Activated CD4-positive, alpha-beta T cell treated with anti-CD3 and anti-CD28 coated beads, Interleukin-2, amount 10 ng/mL, durations not matched to agents 7 days and 5 days (primary cell): Measurements from ENCODE around the gene IL12RB2. TPM values are rescaled to one million over a fixed set of nuclear protein-coding genes. Genes with fewer than 3 reads are reported as not detected.
A peak's percentile ranks its signal among the peaks of the same experiment; 100 is the strongest.

ENCODE experiments used
- CTCF ChIA-PET: fragments of 350-600 bp; sonication (Branson Sonifier 250); formaldehyde crosslinking; loops from one replicate; lab custom pipeline; 2021; ENCODE audit warnings: antibody characterized with exemption; lab: Charles Lee
- POLR2A ChIA-PET: fragments of 350-600 bp; sonication (Branson Sonifier 250); formaldehyde crosslinking; loops from one replicate; lab custom pipeline; 2021; ENCODE audit warnings: antibody characterized with exemption; lab: Charles Lee
- DNase-seq: peaks from one replicate; pipeline ENCODE4 v3.0.0-alpha.2; 2020
- H3K27ac Mint-ChIP-seq: one replicate; pipeline ENCODE4 v1.8.0; 2021; ENCODE audit warnings: mild to moderate bottlenecking, moderate library complexity, mixed read lengths
- H3K27me3 Mint-ChIP-seq: one replicate; pipeline ENCODE4 v1.8.0; 2021; ENCODE audit warnings: mixed read lengths
- H3K36me3 Mint-ChIP-seq: one replicate; pipeline ENCODE4 v1.8.0; 2021; ENCODE audit warnings: low read depth, mixed read lengths
- H3K4me1 Mint-ChIP-seq: one replicate; pipeline ENCODE4 v1.8.0; 2021; ENCODE audit warnings: mixed read lengths
- H3K4me3 Mint-ChIP-seq: one replicate; pipeline ENCODE4 v1.8.0; 2021; ENCODE audit warnings: mild to moderate bottlenecking, moderate library complexity, mixed read lengths
- H3K9me3 Mint-ChIP-seq: one replicate; pipeline ENCODE4 v1.8.0; 2021; ENCODE audit warnings: mixed read lengths
- total RNA-seq, 2 experiments: library from RNA; stranded (reverse); gene quantifications; one replicate each; pipeline ENCODE4 v1.2.3, GENCODE V29; 2021

Gene IL12RB2
- total RNA-seq, 2 experiments from 2014 or later = 29.3 to 31.8 TPM

- H3K4me3 Mint-ChIP-seq = no peak overlapping the region
- H3K36me3 Mint-ChIP-seq = peaks cover 47% of the 10 kb centered on the region
- CTCF ChIA-PET = no interaction called here
Observed at GRCh38 chr1:67359592-67359991, 51.9 kb downstream of the IL12RB2 start.

GRCh38 chr1:67361641-67362040 lies 54.0 kb downstream of the IL12RB2 start:
- H3K27ac Mint-ChIP-seq = peak overlapping the region; percentile 48
- no peak overlapping the region for H3K4me3 Mint-ChIP-seq
- H3K9me3 Mint-ChIP-seq = no peaks in the 10 kb centered on the region
- POLR2A ChIA-PET = no interaction called here
- CTCF ChIA-PET = no interaction called here
- no peak for DNase-seq
- H3K36me3 Mint-ChIP-seq = peaks cover 36% of the 10 kb centered on the region
- peaks cover 16% of the 10 kb centered on the region for H3K4me1 Mint-ChIP-seq
- H3K27me3 Mint-ChIP-seq = no peaks in the 10 kb centered on the region

More at GRCh38 chr1:67359592-67359991, 51.9 kb downstream of the IL12RB2 start:
- H3K27me3 Mint-ChIP-seq = no peaks in the 10 kb centered on the region
- DNase-seq = no peak
- peaks cover 24% of the 10 kb centered on the region for H3K4me1 Mint-ChIP-seq
- POLR2A ChIA-PET = no interaction called here
- peak overlapping the region; percentile 41 for H3K27ac Mint-ChIP-seq
- H3K9me3 Mint-ChIP-seq = no peaks in the 10 kb centered on the region

- H3K9me3 Mint-ChIP-seq = no peaks in the 10 kb centered on the region
- no peak overlapping the region for H3K4me3 Mint-ChIP-seq
- peaks cover 45% of the 10 kb centered on the region for H3K36me3 Mint-ChIP-seq
- H3K27ac Mint-ChIP-seq = no peak overlapping the region
- no peak for DNase-seq
- CTCF ChIA-PET = interaction anchor here (0.6 to 1.6 kb wide), 4 partner anchors 10 to 119 kb away, joined by 3 to 4 read pairs (median 3); no protein-coding TSS in a partner anchor
- POLR2A ChIA-PET = no interaction called here
- H3K4me1 Mint-ChIP-seq = no peaks in the 10 kb centered on the region
- H3K27me3 Mint-ChIP-seq = no peaks in the 10 kb centered on the region
Observed at GRCh38 chr1:67367370-67368045, 59.8 kb downstream of the IL12RB2 start.

- no peak overlapping the region for H3K4me3 Mint-ChIP-seq
- no peak overlapping the region for H3K27ac Mint-ChIP-seq
- CTCF ChIA-PET = interaction anchor here (0.9 to 1.6 kb wide), 5 partner anchors 9 to 21 kb away, joined by 3 to 5 read pairs (median 4); no protein-coding TSS in a partner anchor
- no peaks in the 10 kb centered on the region for H3K9me3 Mint-ChIP-seq
- DNase-seq = no peak
- H3K4me1 Mint-ChIP-seq = no peaks in the 10 kb centered on the region
- no peaks in the 10 kb centered on the region for H3K27me3 Mint-ChIP-seq
- POLR2A ChIA-PET = no interaction called here
- H3K36me3 Mint-ChIP-seq = peaks cover 43% of the 10 kb centered on the region
Observed at GRCh38 chr1:67368046-67368514, 60.4 kb downstream of the IL12RB2 start.

GRCh38 chr1:67371043-67371442 lies 63.4 kb downstream of the IL12RB2 start:
- Mint-ChIP-seq H3K27ac (no peak overlapping the region), H3K4me1 (no peaks in the 10 kb centered on the region), H3K27me3 (no peaks in the 10 kb centered on the region), H3K4me3 (no peak overlapping the region), H3K36me3 (peaks cover 55% of the 10 kb centered on the region), H3K9me3 (no peaks in the 10 kb centered on the region)
- POLR2A ChIA-PET = no interaction called here
- CTCF ChIA-PET = interaction anchor here (0.7 kb wide), 1 partner anchor 17 kb away, joined by 3 read pairs; no protein-coding TSS in a partner anchor
- no peak for DNase-seq

GRCh38 chr1:67371681-67372080 lies 64.0 kb downstream of the IL12RB2 start:
- Mint-ChIP-seq H3K4me3 (no peak overlapping the region), H3K27me3 (no peaks in the 10 kb centered on the region), H3K27ac (no peak overlapping the region), H3K36me3 (peaks cover 58% of the 10 kb centered on the region), H3K9me3 (no peaks in the 10 kb centered on the region), H3K4me1 (no peaks in the 10 kb centered on the region)
- no peak for DNase-seq
- ChIA-PET POLR2A (no interaction called here), CTCF (no interaction called here)

- no peak overlapping the region for H3K4me3 Mint-ChIP-seq
- H3K9me3 Mint-ChIP-seq = no peaks in the 10 kb centered on the region
- POLR2A ChIA-PET = no interaction called here
- CTCF ChIA-PET = no interaction called here
- H3K36me3 Mint-ChIP-seq = peaks cover 61% of the 10 kb centered on the region
- H3K27ac Mint-ChIP-seq = no peak overlapping the region
- H3K27me3 Mint-ChIP-seq = no peaks in the 10 kb centered on the region
- DNase-seq = no peak
- H3K4me1 Mint-ChIP-seq = no peaks in the 10 kb centered on the region
Observed at GRCh38 chr1:67372136-67372535, 64.5 kb downstream of the IL12RB2 start.

GRCh38 chr1:67372898-67373297 lies 65.2 kb downstream of the IL12RB2 start:
- ChIA-PET POLR2A (no interaction called here), CTCF (interaction anchor here (1.1 kb wide), 1 partner anchor 27 kb away, joined by 4 read pairs; no protein-coding TSS in a partner anchor)
- Mint-ChIP-seq H3K4me1 (peaks cover 3% of the 10 kb centered on the region), H3K9me3 (peaks cover 3% of the 10 kb centered on the region), H3K27me3 (no peaks in the 10 kb centered on the region), H3K27ac (no peak overlapping the region), H3K36me3 (peaks cover 64% of the 10 kb centered on the region), H3K4me3 (no peak overlapping the region)
- no peak for DNase-seq

- Mint-ChIP-seq H3K36me3 (peaks cover 67% of the 10 kb centered on the region), H3K27ac (peak overlapping the region; percentile 3), H3K9me3 (peaks cover 9% of the 10 kb centered on the region), H3K4me1 (peaks cover 3% of the 10 kb centered on the region), H3K27me3 (no peaks in the 10 kb centered on the region), H3K4me3 (no peak overlapping the region)
- POLR2A ChIA-PET = no interaction called here
- no peak for DNase-seq
- CTCF ChIA-PET = interaction anchor here (1.1 to 1.3 kb wide), 2 partner anchors 8 to 37 kb away, joined by 3 read pairs; no protein-coding TSS in a partner anchor
Observed at GRCh38 chr1:67376381-67376780, 68.7 kb downstream of the IL12RB2 start.

- H3K9me3 Mint-ChIP-seq = peaks cover 13% of the 10 kb centered on the region
- CTCF ChIA-PET = interaction anchor here (1.1 to 1.3 kb wide), 2 partner anchors 9 to 37 kb away, joined by 3 read pairs; no protein-coding TSS in a partner anchor
- H3K27ac Mint-ChIP-seq = no peak overlapping the region
Observed at GRCh38 chr1:67377253-67377652, 69.6 kb downstream of the IL12RB2 start.

GRCh38 chr1:67381154-67381553 lies 73.5 kb downstream of the IL12RB2 start:
- no peaks in the 10 kb centered on the region for H3K27me3 Mint-ChIP-seq
- no peak for DNase-seq
- H3K36me3 Mint-ChIP-seq = peaks cover 84% of the 10 kb centered on the region
- peaks cover 46% of the 10 kb centered on the region for H3K9me3 Mint-ChIP-seq
- H3K4me3 Mint-ChIP-seq = no peak overlapping the region
- peaks cover 3% of the 10 kb centered on the region for H3K4me1 Mint-ChIP-seq
- POLR2A ChIA-PET = no interaction called here
- CTCF ChIA-PET = interaction anchor here (1.3 kb wide), 1 partner anchor 17 kb away, joined by 3 read pairs; no protein-coding TSS in a partner anchor
- no peak overlapping the region for H3K27ac Mint-ChIP-seq

More at GRCh38 chr1:67377253-67377652, 69.6 kb downstream of the IL12RB2 start:
- POLR2A ChIA-PET = no interaction called here
- Mint-ChIP-seq H3K4me1 (peaks cover 3% of the 10 kb centered on the region), H3K36me3 (peaks cover 68% of the 10 kb centered on the region), H3K4me3 (no peak overlapping the region), H3K27me3 (no peaks in the 10 kb centered on the region)
- DNase-seq = no peak

GRCh38 chr1:67382292-67382691 lies 74.6 kb downstream of the IL12RB2 start:
- H3K4me1 Mint-ChIP-seq = peaks cover 3% of the 10 kb centered on the region
- H3K27ac Mint-ChIP-seq = no peak overlapping the region
- no peaks in the 10 kb centered on the region for H3K27me3 Mint-ChIP-seq
- peaks cover 48% of the 10 kb centered on the region for H3K9me3 Mint-ChIP-seq
- DNase-seq = no peak
- POLR2A ChIA-PET = no interaction called here
- peaks cover 78% of the 10 kb centered on the region for H3K36me3 Mint-ChIP-seq
- CTCF ChIA-PET = interaction anchor here (0.7 to 0.8 kb wide), 3 partner anchors 50 to 195 kb away, joined by 3 to 7 read pairs (median 4); no protein-coding TSS in a partner anchor
- H3K4me3 Mint-ChIP-seq = no peak overlapping the region

GRCh38 chr1:67383999-67384638 lies 76.4 kb downstream of the IL12RB2 start:
- H3K4me3 Mint-ChIP-seq = no peak overlapping the region

More at GRCh38 chr1:67383999-67384638, 76.4 kb downstream of the IL12RB2 start:
- no peaks in the 10 kb centered on the region for H3K4me1 Mint-ChIP-seq
- H3K27me3 Mint-ChIP-seq = no peaks in the 10 kb centered on the region
- CTCF ChIA-PET = interaction anchor here (1.2 kb wide), 1 partner anchor 35 kb away, joined by 3 read pairs; no protein-coding TSS in a partner anchor
- POLR2A ChIA-PET = no interaction called here
- DNase-seq = no peak
- H3K36me3 Mint-ChIP-seq = peaks cover 73% of the 10 kb centered on the region
- H3K9me3 Mint-ChIP-seq = peaks cover 45% of the 10 kb centered on the region
- H3K27ac Mint-ChIP-seq = no peak overlapping the region
